GM19023 (cell line): Measurements from ENCODE around the gene COL4A2.

ENCODE experiments used
- ATAC-seq: cut with Tn5 transposase; IDR thresholded peaks from one replicate; pipeline ENCODE4 v1.9.1; 2021; ENCODE audit warnings: mild to moderate bottlenecking, moderate library complexity; ENCODE audit not compliant: unreplicated experiment

COL4A2 gene

DNA sequence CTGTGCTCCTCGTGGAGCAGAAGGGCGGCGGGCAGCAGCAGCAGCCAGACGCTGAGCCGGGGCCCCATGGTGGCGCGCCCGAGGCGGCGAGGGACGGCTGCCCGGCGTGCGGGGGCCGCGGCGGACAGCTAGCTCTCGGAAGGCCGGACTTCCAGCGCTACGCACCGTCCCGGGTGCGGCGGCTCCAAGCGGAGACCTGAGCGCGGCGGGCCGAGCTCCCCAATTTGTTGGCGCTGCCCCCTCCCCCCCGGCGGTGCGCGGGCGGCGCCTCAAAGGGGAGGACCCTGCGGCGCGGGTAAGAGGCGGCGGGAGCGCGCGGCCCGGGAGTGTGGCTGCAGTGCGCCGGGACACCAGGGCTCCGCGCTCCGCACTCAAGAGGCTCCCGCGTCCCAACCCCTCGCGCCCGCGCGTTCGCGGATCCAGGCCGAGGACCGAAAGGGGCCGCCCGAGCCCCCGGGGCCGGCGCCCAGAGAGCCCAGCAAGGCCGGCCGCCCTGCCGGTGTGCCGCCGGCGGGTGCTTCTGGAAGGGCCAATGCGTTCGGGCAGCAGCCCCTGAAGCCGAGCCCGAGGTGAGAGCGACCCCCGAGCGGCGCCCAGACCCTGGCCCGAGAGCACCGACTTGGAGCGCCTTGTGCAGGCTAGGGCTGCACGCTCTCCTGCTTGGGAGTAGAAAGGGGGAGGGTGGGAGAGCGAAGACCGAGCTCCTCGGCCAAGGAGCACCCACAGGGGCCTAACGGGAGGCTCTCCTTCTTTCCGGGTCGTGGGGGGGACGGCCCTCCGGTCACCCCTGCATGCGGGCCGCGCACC, at the start of gene COL4A2, which contains the start of gene COL4A1:
TSS of gene COL4A2 (plus strand) at position 325 of the 807 bp plus-strand sequence. CDS start 620 bp downstream, outside the sequence.
TSS of gene COL4A1 (minus strand) at position 198 of the 807 bp plus-strand sequence. CDS start at position 68, 130 bp downstream.
- no peak for ATAC-seq

DNA sequence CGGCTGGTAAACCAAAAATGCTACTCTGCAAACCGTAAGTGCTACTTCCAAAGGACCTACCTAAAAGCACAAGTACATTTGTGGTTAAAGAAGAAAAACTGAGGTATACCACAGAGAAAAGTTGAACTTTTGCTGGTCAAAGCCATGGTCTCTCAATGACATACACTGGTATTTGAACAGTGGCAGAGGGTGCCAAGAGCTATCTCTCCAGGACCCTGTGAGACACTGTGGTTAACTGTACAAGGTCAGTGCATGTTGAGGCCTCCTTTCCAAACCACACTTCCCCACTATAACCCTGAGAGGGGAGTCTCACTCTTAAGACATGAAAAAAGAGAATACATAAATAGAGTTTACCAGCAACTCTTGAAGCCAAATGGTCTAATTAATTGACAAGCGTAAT, 49.7 kb upstream of the COL4A2 start:
- no peak for ATAC-seq

DNA sequence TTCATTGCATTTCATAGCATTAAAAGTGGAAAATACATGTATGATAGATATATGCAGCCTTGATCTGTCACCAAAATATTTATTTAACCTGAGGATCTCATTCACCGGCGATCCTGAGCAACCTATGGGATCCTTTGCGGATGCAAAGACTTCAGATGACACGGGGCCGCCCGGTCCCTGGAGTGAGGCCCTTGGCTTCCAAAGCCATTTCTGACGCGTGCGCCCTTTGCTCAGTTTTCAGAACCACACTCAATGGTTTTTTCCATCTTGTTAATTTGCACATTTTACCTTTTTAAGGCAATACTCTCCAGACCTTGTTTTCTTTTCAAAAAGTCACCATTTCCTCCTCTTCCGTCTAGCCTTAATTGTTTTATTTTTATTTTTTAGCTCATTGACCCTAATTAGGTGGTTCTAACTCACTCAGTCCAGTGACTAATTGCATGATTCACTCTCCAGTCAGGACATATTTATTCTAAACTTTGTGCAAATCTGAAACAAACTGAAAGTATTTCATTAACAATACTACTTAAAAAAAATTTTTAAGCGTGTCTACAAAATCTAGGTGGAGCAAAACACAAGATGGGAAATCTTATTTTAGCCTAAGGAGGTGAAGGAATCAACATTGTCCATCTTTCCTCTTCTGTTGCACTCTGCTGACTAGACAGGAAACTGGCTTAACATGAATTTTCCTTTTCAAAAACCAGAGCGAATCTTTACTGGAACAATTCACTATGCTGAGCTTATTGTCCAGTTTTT, 48.0 kb upstream of the COL4A2 start:
- no peak for ATAC-seq

DNA sequence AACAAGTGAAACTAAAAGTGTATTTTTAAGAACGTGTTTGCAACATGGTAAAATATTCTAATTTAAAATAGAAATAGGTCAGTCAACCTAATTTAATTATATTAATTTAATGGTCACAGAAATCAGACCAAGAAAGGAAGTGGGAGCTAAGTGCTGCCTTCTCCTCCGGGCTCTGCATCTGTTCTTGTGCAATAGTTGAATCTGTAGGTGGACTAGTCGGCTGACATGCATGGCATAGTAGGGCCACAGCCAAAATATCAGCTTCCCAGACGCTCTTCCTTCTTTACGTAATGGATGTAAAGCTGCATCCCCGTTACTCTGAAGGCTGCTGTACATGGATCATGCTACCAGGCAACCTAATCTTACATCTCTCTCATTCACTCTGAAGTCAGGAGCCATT, 47.4 kb upstream of the COL4A2 start:
- no peak for ATAC-seq

DNA sequence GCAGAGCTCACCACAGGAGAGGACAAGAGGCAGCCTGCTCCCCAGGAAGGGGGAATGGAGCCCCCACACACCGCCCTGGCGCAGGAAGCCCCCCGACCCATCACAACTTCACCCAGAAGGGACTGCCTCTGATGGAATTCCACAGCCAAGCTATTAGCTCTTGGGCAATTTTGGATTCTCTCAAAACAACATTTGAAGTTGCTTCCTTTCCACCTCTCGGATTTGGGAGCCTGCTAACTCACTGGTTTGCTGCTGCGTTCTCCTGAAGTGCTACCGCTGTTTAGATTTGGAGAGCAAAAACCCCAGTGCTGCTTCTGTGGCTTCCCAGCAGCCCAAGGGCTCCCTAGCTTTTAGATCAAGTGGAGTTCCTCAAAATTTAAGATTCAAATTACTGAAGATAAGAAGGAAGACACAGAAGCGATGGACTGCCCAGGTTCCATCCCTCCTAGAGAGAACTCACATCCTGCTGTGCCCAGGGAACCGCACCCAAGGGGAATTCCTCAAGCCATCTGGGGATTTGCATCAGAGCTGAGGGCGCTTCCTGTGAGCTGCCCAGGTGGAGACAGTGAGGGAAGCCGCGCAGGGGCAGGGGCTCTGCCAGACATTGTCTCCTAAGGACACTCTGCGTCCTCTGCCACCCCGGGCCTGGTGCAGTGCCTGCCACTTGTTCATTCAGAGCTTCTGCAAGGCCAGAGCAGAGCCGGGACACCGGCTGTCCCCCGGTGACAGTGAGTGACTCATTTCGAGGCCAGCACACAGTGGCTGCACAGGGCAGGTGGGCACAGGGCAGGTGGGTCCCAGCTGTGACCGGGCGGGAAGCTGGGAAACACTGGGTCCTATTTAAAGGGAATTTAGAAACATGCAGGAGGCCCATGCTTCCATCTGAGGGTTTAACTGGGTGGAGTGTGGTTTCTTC, 45.7 kb upstream of the COL4A2 start:
- no peak for ATAC-seq

DNA sequence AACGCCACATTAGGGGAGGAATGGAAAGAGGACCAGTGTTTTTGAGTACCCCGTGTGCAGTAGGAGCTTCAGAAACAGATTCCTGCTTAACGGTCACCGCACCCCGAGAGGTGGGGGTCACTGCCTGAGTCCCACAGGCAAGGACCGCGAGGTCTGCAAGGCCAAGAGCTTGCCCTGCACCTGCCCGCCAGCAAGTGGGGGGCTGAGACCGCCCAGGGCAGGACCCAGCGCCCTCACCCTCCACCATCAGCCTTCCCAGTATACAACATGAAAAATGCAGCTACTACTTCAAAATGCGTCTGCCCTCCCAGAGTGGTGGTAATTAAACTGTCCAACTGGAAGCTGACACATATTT, 45.0 kb upstream of the COL4A2 start:
- no peak for ATAC-seq

DNA sequence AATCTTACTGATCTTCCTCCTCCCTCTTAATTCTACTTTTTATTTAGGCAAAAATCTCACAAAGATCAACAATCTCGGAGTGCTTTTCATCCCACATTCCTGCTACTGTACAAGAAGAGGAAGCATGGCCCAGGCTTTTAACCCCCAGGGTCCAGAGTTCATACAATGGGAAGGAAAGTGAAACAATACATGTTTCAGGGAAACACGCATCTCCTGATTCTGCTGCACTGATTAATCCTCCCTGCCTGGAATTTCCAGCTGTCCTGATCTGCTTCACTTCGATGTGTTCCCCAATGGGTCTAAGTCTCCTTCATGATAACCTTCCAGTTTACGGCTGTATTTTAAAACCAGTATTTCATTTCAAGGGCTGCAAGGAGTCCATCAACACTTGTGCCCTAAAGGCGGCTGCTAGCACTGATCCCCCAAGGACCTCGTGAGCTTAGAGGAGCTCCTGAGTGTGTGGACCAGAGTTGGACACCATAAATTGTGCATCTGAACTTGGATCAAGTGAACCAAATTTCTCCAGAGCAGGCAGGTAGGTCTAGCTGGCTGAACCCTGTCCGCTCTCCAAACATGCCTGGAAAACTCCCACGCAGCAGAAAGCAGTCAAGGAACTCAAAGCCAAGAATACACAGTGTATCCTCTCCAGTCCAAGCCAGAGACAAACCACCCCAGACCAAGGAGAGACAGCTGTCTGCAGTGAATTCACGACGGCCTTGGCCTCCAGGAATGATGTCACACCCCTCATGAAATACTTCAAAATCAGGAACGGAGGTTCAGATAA, 44.4 kb upstream of the COL4A2 start:
- ATAC-seq, result no peak

DNA sequence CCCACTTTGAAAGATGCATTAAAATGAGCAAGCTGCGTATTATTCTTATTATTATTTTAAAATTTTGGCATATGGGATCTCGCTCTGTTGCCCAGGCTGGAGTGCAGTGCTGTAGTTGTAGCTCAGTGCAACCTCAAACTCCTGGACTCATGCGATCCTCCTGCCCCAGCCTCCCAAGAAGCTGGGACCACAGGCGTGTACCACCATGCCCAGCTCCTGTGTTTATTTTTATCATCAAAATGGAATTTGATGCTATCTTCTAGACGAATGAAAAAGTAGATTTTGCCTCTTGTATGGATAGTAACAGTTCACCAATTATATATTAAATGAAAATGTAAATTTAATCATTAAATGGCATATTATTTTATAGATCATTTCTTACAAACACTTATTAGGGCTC, 43.7 kb upstream of the COL4A2 start:
- ATAC-seq, result no peak

DNA sequence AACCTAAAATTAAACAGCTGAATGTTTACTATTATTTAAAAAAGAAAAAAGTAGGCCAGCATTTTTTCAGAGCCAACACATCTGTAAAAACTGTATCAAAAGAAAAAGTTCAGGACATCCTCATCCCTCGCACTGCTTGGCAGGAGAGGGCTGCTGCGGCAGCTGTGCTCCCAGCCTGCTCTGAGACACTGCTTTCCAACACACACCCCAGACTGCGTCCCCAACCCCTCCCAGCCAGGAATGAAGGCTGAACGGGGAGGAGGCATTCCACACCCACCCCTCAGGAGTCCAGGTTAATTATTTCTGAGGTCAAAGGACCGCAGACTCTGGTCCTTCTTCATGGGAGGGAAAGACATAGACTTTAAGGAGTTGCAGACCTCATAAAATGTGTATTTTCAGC, 43.2 kb upstream of the COL4A2 start:
- no peak for ATAC-seq

DNA sequence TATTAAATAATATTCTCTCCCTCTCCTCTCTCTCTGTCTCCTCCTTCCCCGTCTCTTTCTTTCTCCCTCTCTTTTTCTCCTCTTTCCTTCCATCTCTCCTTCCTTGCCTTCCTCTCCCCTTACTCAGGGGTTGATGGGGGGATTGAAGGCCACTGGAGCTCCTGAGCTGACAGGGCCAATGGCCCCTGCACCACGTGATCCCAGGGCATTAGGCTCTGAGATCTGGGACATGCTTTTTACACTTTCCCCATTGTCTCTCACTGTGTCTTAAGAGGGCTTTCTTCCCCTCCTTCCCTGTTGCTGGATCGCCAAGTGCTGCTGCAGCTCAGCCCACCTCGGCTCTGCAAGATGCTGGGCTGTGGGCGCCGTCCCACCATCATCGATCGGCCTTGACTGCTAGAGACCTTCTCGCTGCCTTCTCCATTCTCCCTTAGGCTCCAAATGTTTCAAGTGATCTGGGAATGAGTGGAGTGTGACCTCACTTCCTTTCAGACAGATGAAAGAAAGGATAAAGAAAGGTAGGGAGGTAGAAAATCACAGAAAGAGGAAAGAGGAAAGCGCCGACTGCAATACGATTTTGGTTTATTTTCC, 42.3 kb upstream of the COL4A2 start:
- no peak for ATAC-seq

DNA sequence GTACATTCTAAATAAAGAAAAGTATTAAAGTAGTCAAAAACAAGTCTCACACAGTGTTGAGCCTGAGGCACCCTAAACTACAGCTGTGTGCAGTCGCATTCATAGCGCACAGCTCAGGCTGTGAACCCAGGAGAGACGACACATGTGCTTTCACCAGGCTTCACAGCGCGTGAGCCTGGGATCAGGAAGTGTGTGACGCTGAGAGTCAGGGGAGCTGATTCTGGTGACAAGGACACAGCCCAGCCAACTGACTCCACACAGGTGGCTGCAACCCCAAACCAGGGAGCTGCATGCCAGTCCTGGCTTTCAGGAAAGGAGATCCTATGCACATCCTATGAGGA, 41.8 kb upstream of the COL4A2 start:
- no peak for ATAC-seq

DNA sequence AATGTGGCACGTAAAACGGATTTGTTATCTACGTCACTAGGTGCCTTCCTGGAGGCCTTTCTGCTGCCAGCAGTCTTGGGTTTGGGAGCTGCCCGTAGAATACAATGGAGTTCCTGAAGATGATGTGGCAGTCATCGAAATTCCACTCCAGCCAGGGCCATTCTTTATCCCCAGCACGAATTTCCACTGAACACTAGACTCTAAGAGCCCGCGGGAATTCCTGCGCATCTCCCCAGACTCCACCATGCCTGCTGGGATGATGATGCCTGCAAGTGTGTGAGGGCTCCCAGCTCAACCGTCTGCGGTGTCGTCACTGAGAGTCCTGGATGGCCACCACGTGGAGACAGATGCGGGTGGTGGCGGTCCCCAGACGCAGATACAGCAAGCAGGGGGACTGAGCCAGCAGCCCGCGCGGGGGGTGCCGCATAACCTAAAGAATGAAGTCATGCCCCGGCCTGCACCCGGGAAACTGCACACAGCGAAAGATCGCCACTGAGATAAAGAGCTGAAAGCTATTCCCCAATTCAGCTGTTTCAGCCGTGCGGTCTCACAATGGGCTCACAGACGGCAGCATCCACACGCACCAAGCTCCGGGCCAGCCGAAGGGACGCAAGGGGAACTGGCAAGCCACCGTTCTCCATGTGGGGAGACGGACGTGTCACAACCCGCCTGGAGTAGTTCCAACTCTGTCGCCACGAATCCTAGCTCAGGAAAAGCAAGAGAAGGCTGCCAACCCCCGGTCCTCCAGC, 41.2 kb upstream of the COL4A2 start:
- no peak for ATAC-seq

DNA sequence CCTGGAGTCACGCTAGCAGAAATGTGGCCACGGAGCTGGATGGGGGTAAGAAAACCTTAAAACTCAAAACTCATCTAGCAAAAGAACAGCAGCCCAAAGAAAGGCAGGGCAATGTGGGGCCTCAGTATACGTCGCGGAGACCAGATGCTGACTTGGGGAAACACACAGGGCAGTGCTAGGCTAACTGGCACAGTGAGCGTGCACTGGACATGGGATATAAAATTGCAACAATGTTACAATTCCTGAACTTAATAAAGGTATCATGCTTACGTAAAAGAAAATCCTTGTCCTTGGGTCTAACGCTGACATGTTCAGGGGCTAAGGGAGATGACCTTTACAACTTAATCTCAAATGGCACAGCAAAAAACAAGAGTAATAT, 40.7 kb upstream of the COL4A2 start:
- ATAC-seq, result no peak

DNA sequence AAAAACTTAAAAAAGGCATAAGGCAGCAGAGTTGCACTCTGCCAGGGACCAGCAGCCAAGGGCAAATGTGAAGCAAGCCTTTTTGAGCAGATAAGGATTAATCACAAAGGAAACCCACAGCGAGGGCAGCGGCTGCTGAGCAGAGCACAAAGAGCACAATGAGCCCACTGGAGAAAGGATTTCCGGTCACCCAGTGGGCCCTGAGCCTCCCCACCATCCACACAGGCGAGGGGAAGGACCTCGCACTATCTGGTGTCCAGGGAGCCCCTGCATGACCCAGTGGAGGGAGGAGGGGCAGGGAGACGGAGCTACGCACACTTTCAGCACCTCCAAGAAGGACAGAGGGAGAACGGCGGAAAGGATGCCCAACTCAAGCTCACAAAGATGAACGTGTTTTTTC, 40.1 kb upstream of the COL4A2 start:
- no peak for ATAC-seq

DNA sequence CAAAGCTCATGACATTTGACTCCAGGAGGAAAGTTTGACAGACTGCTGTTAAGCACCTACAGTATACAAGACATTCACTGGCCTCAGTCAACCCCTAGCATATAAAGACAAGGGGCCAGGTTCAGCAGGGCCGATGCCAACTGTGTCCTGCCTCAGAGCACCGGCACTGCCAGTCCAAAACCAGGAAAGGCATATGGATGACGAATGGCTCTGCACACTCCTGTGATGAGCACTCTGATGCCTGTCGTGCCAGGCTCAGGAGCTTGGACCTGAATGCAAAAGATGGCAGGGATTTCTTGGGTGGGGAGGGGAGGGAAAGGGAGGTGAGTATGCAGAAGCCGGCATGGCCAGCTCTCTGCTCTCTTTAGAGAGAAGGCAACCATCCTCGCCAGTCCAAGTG, 39.0 kb upstream of the COL4A2 start:
- no peak for ATAC-seq

DNA sequence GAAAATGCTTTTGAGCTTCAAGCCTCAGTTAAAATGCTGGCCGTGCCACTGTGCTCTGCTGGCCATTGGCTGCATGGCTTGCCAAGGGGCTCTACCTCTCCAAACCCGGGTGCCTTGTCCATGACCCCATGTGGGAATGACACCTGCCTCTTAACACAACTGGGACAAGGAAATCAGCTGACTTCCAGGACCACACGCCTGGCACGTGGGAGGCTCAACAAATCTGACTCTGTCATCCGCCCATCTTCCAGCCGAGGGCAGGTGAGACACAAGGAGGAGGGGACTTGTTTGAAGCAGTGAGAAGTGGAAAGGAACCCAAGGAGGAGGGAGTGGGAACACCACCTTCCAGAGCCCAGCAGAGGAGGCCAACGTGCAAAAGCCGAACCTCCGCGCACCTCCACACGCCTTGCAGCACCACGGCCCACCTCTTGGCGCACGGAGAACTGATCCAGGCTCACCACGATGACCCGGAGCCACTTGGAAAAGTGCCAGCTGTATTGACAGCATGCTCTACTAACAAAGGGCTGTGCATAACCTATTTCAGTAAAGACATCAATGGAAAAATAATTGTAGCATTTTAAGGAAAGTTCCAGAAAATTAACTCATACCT, 38.4 kb upstream of the COL4A2 start:
- no peak for ATAC-seq

DNA sequence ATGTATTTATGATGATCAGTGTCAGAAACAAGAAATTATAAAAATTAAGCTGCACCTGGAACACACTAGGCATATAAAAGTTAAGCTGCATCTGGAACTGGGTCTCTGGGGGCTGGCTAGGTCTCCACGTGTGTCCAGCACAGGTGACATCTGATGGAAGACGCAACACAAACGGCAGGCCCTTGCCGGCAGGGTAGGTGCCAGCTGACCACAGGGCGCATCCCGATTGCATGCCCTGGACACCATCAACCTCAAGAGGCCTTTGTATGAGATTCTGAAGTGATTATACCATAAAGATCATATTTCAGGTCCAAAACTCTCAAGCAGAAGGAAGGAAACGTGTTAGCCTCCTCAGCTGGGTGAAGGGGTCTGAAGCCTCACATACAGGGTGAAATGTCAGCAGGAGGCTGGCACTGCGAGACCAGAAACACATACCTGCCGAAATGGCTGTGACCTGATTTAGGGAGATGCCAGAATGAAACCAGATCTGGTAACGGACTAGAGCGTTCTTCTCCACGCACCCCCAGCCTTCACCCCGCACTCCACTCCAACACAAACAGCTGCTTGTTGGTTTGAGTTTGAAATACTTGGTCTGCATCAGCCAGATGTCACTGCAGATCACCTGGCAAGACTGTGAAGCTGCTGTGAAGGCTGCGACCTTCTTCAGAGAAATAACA, 37.4 kb upstream of the COL4A2 start:
- ATAC-seq, result no peak

DNA sequence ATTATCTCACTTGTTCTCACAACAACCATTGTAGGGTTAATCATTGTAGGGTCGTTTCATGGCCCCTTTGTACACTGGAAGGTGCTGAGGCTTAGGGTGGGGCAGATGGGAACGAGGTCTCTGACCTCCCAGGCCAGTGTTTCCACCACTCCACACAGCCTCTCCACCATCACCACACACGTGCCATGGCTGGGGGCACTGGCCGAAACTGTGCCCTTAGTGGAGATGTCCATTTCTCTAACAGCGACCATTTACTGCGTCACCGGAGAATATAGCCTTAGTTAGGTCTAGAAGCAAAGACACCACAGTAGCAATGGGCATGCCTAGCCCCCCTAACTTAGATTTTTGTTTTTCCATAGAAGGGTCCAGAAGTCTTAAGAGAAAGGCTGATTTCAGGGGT, 36.6 kb upstream of the COL4A2 start:
- no peak for ATAC-seq

DNA sequence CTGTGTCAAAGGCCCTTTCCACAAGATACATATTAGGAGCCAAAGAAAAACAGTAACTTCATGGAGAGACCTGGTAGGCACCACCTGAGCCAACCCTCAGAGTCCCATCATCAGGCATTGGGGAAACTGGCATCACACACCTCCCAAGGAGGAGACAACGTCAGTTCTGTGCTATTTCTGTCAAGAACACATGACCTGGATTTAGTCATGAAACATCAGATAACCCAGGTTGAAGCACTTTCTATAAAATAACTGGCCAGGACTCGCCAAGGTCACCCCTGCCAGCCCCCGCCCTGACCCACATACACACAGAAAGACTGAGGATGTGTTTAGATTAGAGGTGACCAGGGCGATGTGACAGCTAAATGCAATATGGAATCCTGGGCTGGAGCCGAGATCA, 35.8 kb upstream of the COL4A2 start:
- ATAC-seq, result no peak
